OCI-LY3 (cell line): ENCODE results near the gene TAF10.

Experiments used
- H2AFZ ChIP-seq: fragments of 200-600, 300-600 bp; shearing (Covaris generic); 2 replicates; pipeline ENCODE4 v1.6.0; 2014; ENCODE audit warnings: antibody characterized with exemption, low read depth, low read length
- H3K27ac ChIP-seq: fragments of 200-600, 300-600 bp; sonication (generic); 2 replicates; pipeline ENCODE4 v1.5.1; 2014; ENCODE audit warnings: mild to moderate bottlenecking, low read length, moderate library complexity, mixed read lengths
- H3K27me3 ChIP-seq: fragments of 200-600, 300-600 bp; sonication (generic); 2 replicates; pipeline ENCODE4 v1.6.1; 2014; ENCODE audit warnings: low read depth, low read length, mixed read lengths
- H3K36me3 ChIP-seq: fragments of 200-600, 300-600 bp; sonication (generic); replicated peaks from 2 replicates; pipeline ENCODE3; 2014; ENCODE audit warnings: low read depth, low read length, mixed read lengths
- H3K4me1 ChIP-seq: fragments of 300-600, 200-600 bp; sonication (generic); 2 replicates; pipeline ENCODE4 v1.6.1; 2014; ENCODE audit warnings: low read length, mixed read lengths
- H3K4me2 ChIP-seq: fragments of 200-600, 300-600 bp; sonication (generic); 2 replicates; pipeline ENCODE4 v1.6.1; 2014; ENCODE audit warnings: low read length, mixed read lengths
- H3K4me3 ChIP-seq: fragments of 300-600, 200-600 bp; sonication (generic); 2 replicates; pipeline ENCODE4 v1.5.1; 2014; ENCODE audit warnings: antibody characterized with exemption, mild to moderate bottlenecking, low read length, moderate library complexity
- H3K79me2 ChIP-seq: fragments of 300-600, 200-600 bp; shearing (Covaris generic); 2 replicates; pipeline ENCODE4 v1.6.1; 2014; ENCODE audit warnings: mild to moderate bottlenecking, low read length, mixed read lengths
- H3K9ac ChIP-seq: fragments of 300-600, 200-600 bp; shearing (Covaris generic); 2 replicates; pipeline ENCODE4 v1.6.0; 2014; ENCODE audit warnings: mild to moderate bottlenecking, low read length, moderate library complexity
- H3K9me3 ChIP-seq: fragments of 200-600, 300-600 bp; shearing (Covaris generic); 2 replicates; pipeline ENCODE4 v1.6.1; 2014; ENCODE audit warnings: low read length, mixed read lengths; ENCODE audit not compliant: insufficient read depth
- H4K20me1 ChIP-seq: fragments of 200-600, 300-600 bp; sonication (generic); 2 replicates; pipeline ENCODE4 v1.6.1; 2016; ENCODE audit warnings: low read length, mixed read lengths; ENCODE audit not compliant: insufficient read depth
- CTCF ChIP-seq: fragments of 200-600, 300-600 bp; sonication (generic); IDR thresholded peaks from 2 replicates; pipeline ENCODE4 v1.5.1; 2014; ENCODE audit warnings: antibody characterized with exemption, low read length, low read depth
- EZH2phosphoT487 ChIP-seq: fragments of 200-600 bp; shearing (Covaris generic); IDR thresholded peaks from 2 replicates; pipeline ENCODE4 v1.6.1; 2018; ENCODE audit warnings: antibody characterized with exemption, mixed run types, low read depth

The TAF10 gene

GRCh38 chr11:6615882-6616585 lies 4.0 kb upstream of the TAF10 start:
- peaks cover 13% of the 10 kb centered on the region for H3K36me3 ChIP-seq
- peaks cover 12% of the 10 kb centered on the region for H3K79me2 ChIP-seq
- TF ChIP-seq CTCF = no peak
- TF ChIP-seq EZH2phosphoT487 = no peak
- H2AFZ ChIP-seq = no peak overlapping the region
- H3K27ac ChIP-seq = no peak overlapping the region
- H3K4me3 ChIP-seq = no peak overlapping the region
- no peak overlapping the region for H3K4me2 ChIP-seq
- H3K9me3 ChIP-seq = no peaks in the 10 kb centered on the region
- H3K9ac ChIP-seq = no peak overlapping the region
- H3K4me1 ChIP-seq = peaks cover 29% of the 10 kb centered on the region
- H4K20me1 ChIP-seq = no peaks in the 10 kb centered on the region
- no peaks in the 10 kb centered on the region for H3K27me3 ChIP-seq

- Histone ChIP-seq H4K20me1 (no peaks in the 10 kb centered on the region), H3K27ac (no peak overlapping the region), H2AFZ (no peak overlapping the region), H3K4me3 (no peak overlapping the region), H3K79me2 (peaks cover 17% of the 10 kb centered on the region), H3K9ac (no peak overlapping the region), H3K27me3 (no peaks in the 10 kb centered on the region), H3K4me1 (peaks cover 32% of the 10 kb centered on the region), H3K36me3 (peaks cover 23% of the 10 kb centered on the region), H3K9me3 (no peaks in the 10 kb centered on the region), H3K4me2 (no peak overlapping the region)
- TF ChIP-seq CTCF = no peak
- TF ChIP-seq EZH2phosphoT487 = no peak
Observed at GRCh38 chr11:6615046-6615445, 3.0 kb upstream of the TAF10 start.

- Histone ChIP-seq H3K4me3 (no peak overlapping the region), H2AFZ (no peak overlapping the region), H4K20me1 (no peaks in the 10 kb centered on the region), H3K27me3 (no peaks in the 10 kb centered on the region), H3K36me3 (peaks cover 29% of the 10 kb centered on the region), H3K9ac (no peak overlapping the region), H3K9me3 (no peaks in the 10 kb centered on the region), H3K4me1 (peaks cover 27% of the 10 kb centered on the region), H3K27ac (no peak overlapping the region), H3K4me2 (no peak overlapping the region), H3K79me2 (peaks cover 17% of the 10 kb centered on the region)
- TF ChIP-seq EZH2phosphoT487 (no peak), CTCF (no peak)
Observed at GRCh38 chr11:6614446-6614845, 2.4 kb upstream of the TAF10 start.

GRCh38 chr11:6613496-6613895 lies 1.5 kb upstream of the TAF10 start:
- Histone ChIP-seq H3K27ac (peak overlapping the region; percentile 97), H3K36me3 (peaks cover 38% of the 10 kb centered on the region), H3K4me1 (peaks cover 23% of the 10 kb centered on the region), H2AFZ (no peak overlapping the region), H3K79me2 (peaks cover 13% of the 10 kb centered on the region), H3K9ac (no peak overlapping the region), H3K27me3 (no peaks in the 10 kb centered on the region), H3K9me3 (no peaks in the 10 kb centered on the region), H4K20me1 (no peaks in the 10 kb centered on the region), H3K4me2 (peak overlapping the region; percentile 71; the same call in 1 of the 2 replicates), H3K4me3 (no peak overlapping the region)
- no peak for TF ChIP-seq CTCF
- no peak for TF ChIP-seq EZH2phosphoT487
